ENCODE results near the gene ACOX3. TPM values are rescaled to one million over a fixed set of nuclear protein-coding genes. Genes with fewer than 3 reads are reported as not detected.

The ACOX3 gene
- total and polyA plus RNA-seq, 10 of the 15 experiments (the other 5 are each of a cell fraction or from before 2014, with no cell fraction given) = 2.0 to 24.5 (median 14.0) TPM

DNA sequence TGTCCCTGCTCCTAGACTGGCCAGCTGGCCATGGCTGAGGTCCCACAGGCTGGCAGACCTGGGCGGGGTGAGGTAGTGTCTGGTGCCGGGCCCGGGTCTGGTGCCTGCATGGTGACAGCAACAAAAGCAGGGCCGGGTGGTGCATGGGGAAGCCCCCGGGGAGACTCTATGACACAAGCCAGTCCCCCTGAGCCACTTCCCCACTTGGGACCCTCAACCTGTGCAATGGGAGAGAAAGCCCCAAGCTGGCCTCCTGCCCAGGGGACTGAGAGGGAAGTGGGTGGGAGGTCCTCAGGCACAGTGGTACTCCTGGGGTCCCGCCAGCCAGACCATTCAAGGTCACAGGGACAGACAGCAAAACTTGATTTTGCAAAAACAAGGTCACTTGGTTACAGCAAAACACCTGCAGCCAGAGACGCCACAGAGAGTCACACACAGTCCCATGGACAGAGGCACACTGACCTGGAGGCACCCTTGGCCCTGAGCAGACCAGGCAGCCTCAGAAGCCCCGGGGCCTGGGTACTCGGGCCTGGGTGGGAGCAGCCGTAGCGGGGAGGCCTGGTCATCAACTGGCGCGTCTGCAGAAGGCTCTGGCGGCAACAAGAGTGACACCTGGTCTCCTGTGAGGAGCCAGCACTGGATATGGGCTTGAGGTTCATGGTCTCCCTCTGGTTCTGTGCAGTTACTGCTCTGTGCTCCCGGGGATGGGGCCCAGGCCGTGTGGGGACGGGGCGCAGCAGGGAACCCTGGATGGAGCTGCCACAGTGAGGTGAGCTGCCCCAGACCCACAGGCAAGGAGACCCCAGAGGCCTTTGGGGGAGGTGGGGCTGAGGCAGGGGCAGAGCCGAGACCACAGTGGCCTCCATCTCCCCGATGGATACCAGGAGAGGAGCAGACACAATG lies 110.4 kb downstream of the ACOX3 start:
- H3K4me1 ChIP-seq (ENCODE audit: control insufficient read depth, insufficient read depth, low read length) = no peaks in the 10 kb centered on the region
- intact Hi-C loops (cut with micrococcal nuclease; ENCODE audit: unreplicated experiment) = loop anchor here (10.0 kb wide), 1 partner anchor 75 kb away; no protein-coding TSS in a partner anchor
- H4K20me1 ChIP-seq (ENCODE audit: control insufficient read depth, insufficient read depth) = no peaks in the 10 kb centered on the region
- ChIA-PET RAD21 (ENCODE audit: unreplicated experiment) (no interaction called here), CTCF (no interaction called here), POLR2A (no interaction called here), SMC1A (ENCODE audit: uncharacterized antibody, unreplicated experiment) (no interaction called here)
- no peak for ATAC-seq
- no peak overlapping the region for H3K9ac ChIP-seq (ENCODE audit: control insufficient read depth, insufficient read depth, low read length)
- no TSS peak for BruUV-seq (replicated peaks)
- TF ChIP-seq HCFC1 (IDR thresholded peaks at IDR 0.05; ENCODE audit: low read length) = no peak
- no peak for TF ChIP-seq CBX3 (IDR thresholded peaks at IDR 0.05; ENCODE audit: borderline replicate concordance, low read depth)
- TF ChIP-seq, protein P1, sequence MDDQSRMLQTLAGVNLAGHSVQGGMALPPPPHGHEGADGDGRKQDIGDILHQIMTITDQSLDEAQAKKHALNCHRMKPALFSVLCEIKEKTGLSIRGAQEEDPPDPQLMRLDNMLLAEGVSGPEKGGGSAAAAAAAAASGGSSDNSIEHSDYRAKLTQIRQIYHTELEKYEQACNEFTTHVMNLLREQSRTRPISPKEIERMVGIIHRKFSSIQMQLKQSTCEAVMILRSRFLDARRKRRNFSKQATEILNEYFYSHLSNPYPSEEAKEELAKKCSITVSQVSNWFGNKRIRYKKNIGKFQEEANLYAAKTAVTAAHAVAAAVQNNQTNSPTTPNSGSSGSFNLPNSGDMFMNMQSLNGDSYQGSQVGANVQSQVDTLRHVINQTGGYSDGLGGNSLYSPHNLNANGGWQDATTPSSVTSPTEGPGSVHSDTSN (IDR thresholded peaks at IDR 0.05; ENCODE audit: insufficient replicate concordance, low read depth, low read length) = no peak
- TF ChIP-seq NR2F1 (conservative IDR thresholded peaks at IDR 0.05) = no peak
- TF ChIP-seq IKZF2 (IDR thresholded peaks at IDR 0.05) = no peak
- TF ChIP-seq HDAC6 (IDR thresholded peaks at IDR 0.05; ENCODE audit: unreplicated experiment) = no peak
- no peak for TF ChIP-seq MYC (IDR thresholded peaks at IDR 0.05; ENCODE audit: insufficient read depth, insufficient read length, insufficient replicate concordance, low read length, severe bottlenecking)
- TF ChIP-seq NR2C2 (IDR thresholded peaks at IDR 0.05; ENCODE audit: borderline replicate concordance, control insufficient read depth, insufficient read length, low read depth) = no peak
- TF ChIP-seq MTA3 (IDR thresholded peaks at IDR 0.05; ENCODE audit: borderline replicate concordance, low read length) = no peak
- no peak for FAIRE-seq
- no peaks in the 10 kb centered on the region for H3K79me2 ChIP-seq (ENCODE audit: control insufficient read depth, insufficient read depth, low read length)
- H3K4me3 ChIP-seq = no peak overlapping the region
- no peaks in the 10 kb centered on the region for H3K36me3 ChIP-seq (ENCODE audit: control insufficient read depth in 2 of 2, insufficient read depth in 2 of 2, low read length in 1 of 2)
- no peak overlapping the region for H3K27ac ChIP-seq (ENCODE audit: control insufficient read depth, insufficient read depth)
- no peak overlapping the region for H3K4me2 ChIP-seq (ENCODE audit: control insufficient read depth, insufficient read depth)
- in situ Hi-C loops (cut with MboI) = no loop called here
- peaks cover 0 to 6% of the 10 kb centered on the region in 2 experiments; a peak in 2 of 4 replicates for H3K27me3 ChIP-seq (replicated peaks in 1 of 2; ENCODE audit: control insufficient read depth in 2 of 2, insufficient read depth in 2 of 2, low read length in 1 of 2)
- no peak overlapping the region for H2AFZ ChIP-seq (ENCODE audit: control insufficient read depth, low read depth, low read length)
- DNase-seq (ENCODE audit: low read depth, low spot score) = no peak
- WGBS (ENCODE audit: insufficient coverage, insufficient replicate concordance, low lambda C conversion rate, missing lambda C conversion rate) = 7% methylated on average over 18 of the region's 20 CpGs
- no peaks in the 10 kb centered on the region; the same call in 2 of the 3 replicates for H3K9me3 ChIP-seq (replicated peaks; ENCODE audit: control insufficient read depth, insufficient read depth, low read length)
